HEK293 (cell line): ENCODE results near the gene PFKL.

Source experiments
- GLI4 ChIP-seq: fragments of 450-650 bp; formaldehyde crosslinking; IDR thresholded peaks from 2 replicates; pipeline ENCODE4 v1.5.1; 2016; ENCODE audit warnings: missing biosample characterization, missing genetic modification characterization
- WT1 ChIP-seq: fragments of 450-650 bp; formaldehyde crosslinking; IDR thresholded peaks from 2 replicates; pipeline ENCODE4 v1.5.1; 2016; ENCODE audit warnings: missing biosample characterization, missing genetic modification characterization
- ZBTB17 ChIP-seq: fragments of 450-650 bp; formaldehyde crosslinking; IDR thresholded peaks from 2 replicates; pipeline ENCODE4 v1.5.1; 2016; ENCODE audit warnings: missing biosample characterization, missing genetic modification characterization
- ZFP69B ChIP-seq: fragments of 450-650 bp; formaldehyde crosslinking; IDR thresholded peaks from 2 replicates; pipeline ENCODE4 v1.5.1; 2016; ENCODE audit warnings: missing biosample characterization, missing genetic modification characterization
- ZNF121 ChIP-seq: fragments of 450-650 bp; formaldehyde crosslinking; IDR thresholded peaks from 2 replicates; pipeline ENCODE4 v1.5.1; 2016; ENCODE audit warnings: missing biosample characterization, missing genetic modification characterization
- ZNF140 ChIP-seq: fragments of 450-650 bp; formaldehyde crosslinking; IDR thresholded peaks from 2 replicates; pipeline ENCODE4 v1.5.1; 2016; ENCODE audit warnings: missing biosample characterization, missing genetic modification characterization
- ZNF157 ChIP-seq: fragments of 450-650 bp; formaldehyde crosslinking; IDR thresholded peaks from 2 replicates; pipeline ENCODE4 v1.5.1; 2016; ENCODE audit warnings: missing biosample characterization, missing genetic modification characterization
- ZNF202 ChIP-seq: fragments of 450-650 bp; formaldehyde crosslinking; IDR thresholded peaks from 2 replicates; pipeline ENCODE4 v1.5.1; 2016; ENCODE audit warnings: missing biosample characterization, missing genetic modification characterization, borderline replicate concordance
- ZNF266 ChIP-seq: fragments of 450-650 bp; formaldehyde crosslinking; IDR thresholded peaks from 2 replicates; pipeline ENCODE4 v1.5.1; 2016; ENCODE audit warnings: missing biosample characterization, missing genetic modification characterization, low read depth
- ZNF335 ChIP-seq: fragments of 450-650 bp; formaldehyde crosslinking; conservative IDR thresholded peaks from 2 replicates; pipeline ENCODE4 v1.5.1; 2016; ENCODE audit warnings: missing biosample characterization, missing genetic modification characterization
- ZNF350 ChIP-seq: fragments of 450-650 bp; formaldehyde crosslinking; IDR thresholded peaks from 2 replicates; pipeline ENCODE4 v1.5.0; 2017; ENCODE audit warnings: missing biosample characterization, mild to moderate bottlenecking, missing genetic modification characterization
- ZNF366 ChIP-seq: fragments of 450-650 bp; formaldehyde crosslinking; conservative IDR thresholded peaks from 2 replicates; pipeline ENCODE4 v1.5.1; 2016; ENCODE audit warnings: missing biosample characterization, missing genetic modification characterization
- ZNF394 ChIP-seq: fragments of 450-650 bp; formaldehyde crosslinking; IDR thresholded peaks from 2 replicates; pipeline ENCODE4 v1.5.1; 2016; ENCODE audit warnings: missing biosample characterization, missing genetic modification characterization, mild to moderate bottlenecking, moderate library complexity, borderline replicate concordance
- ZNF514 ChIP-seq: fragments of 450-650 bp; formaldehyde crosslinking; IDR thresholded peaks from 2 replicates; pipeline ENCODE4 v1.5.1; 2016; ENCODE audit warnings: missing biosample characterization, missing genetic modification characterization
- ZNF629 ChIP-seq: fragments of 450-650 bp; formaldehyde crosslinking; IDR thresholded peaks from 2 replicates; pipeline ENCODE4 v1.5.1; 2017; ENCODE audit warnings: missing biosample characterization, missing genetic modification characterization
- ZNF670 ChIP-seq: fragments of 450-650 bp; formaldehyde crosslinking; IDR thresholded peaks from 2 replicates; pipeline ENCODE4 v1.5.1; 2016; ENCODE audit warnings: missing biosample characterization, missing genetic modification characterization, low read depth
- ZNF76 ChIP-seq: fragments of 450-650 bp; formaldehyde crosslinking; IDR thresholded peaks from 2 replicates; pipeline ENCODE4; 2016; ENCODE audit warnings: low read depth, missing biosample characterization, missing genetic modification characterization, borderline replicate concordance
- ZNF791 ChIP-seq: fragments of 450-650 bp; formaldehyde crosslinking; IDR thresholded peaks from 2 replicates; pipeline ENCODE4 v1.5.1; 2016; ENCODE audit warnings: missing biosample characterization, missing genetic modification characterization
- TF ChIP-seq, protein P1 (sequence below): fragments of 450-650 bp; formaldehyde crosslinking; IDR thresholded peaks from 2 replicates; pipeline ENCODE4 v1.5.1; 2016; ENCODE audit warnings: missing biosample characterization, missing genetic modification characterization, borderline replicate concordance
- TF ChIP-seq, protein P2 (sequence below): fragments of 450-650 bp; formaldehyde crosslinking; IDR thresholded peaks from 2 replicates; pipeline ENCODE4 v1.5.1; 2017; ENCODE audit warnings: missing biosample characterization, mild to moderate bottlenecking, missing genetic modification characterization, moderate library complexity
- TF ChIP-seq, protein P3 (sequence below): fragments of 450-650 bp; formaldehyde crosslinking; IDR thresholded peaks from 2 replicates; pipeline ENCODE4 v1.5.1; 2016; ENCODE audit warnings: missing biosample characterization, missing genetic modification characterization
- TF ChIP-seq, protein P4 (sequence below): fragments of 450-650 bp; formaldehyde crosslinking; conservative IDR thresholded peaks from 2 replicates; pipeline ENCODE4 v1.5.1; 2016; ENCODE audit warnings: low read depth, missing biosample characterization, missing genetic modification characterization

The PFKL gene

DNA sequence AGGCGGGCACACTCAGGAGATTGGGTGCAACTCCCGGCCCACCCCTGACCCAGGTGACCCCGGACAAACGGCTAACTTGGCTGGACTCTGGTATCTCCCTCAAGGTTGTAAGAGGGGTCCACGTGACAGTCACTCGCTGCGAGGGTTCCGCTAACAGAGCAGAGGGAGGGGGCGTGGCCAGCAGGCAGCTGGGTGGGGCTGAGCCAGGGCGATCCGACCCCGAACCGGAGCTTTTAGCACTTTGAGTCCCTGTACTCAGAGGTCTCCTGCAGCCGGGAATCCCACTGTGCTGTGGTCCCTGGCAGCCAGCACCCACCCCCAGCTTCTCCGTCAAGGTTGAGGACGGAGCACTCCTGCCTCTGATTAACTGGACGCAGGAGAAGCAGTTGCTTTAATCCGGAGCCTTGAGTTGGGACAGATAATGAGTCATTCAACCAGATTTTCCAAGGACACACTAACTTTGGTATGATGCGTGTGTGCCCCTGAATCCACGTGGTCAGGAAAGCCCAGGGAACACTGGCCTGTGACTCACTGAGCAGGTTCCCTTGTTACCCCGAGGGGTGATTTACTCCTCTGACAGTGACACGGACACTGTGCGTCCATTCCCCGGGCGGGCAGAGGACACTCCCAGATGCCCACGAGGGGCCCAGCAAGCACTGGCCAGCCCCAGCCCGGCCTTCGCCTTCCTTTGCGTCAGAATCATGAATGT, 70.3 kb downstream of the PFKL start (continued):
- TF ChIP-seq, protein P1, sequence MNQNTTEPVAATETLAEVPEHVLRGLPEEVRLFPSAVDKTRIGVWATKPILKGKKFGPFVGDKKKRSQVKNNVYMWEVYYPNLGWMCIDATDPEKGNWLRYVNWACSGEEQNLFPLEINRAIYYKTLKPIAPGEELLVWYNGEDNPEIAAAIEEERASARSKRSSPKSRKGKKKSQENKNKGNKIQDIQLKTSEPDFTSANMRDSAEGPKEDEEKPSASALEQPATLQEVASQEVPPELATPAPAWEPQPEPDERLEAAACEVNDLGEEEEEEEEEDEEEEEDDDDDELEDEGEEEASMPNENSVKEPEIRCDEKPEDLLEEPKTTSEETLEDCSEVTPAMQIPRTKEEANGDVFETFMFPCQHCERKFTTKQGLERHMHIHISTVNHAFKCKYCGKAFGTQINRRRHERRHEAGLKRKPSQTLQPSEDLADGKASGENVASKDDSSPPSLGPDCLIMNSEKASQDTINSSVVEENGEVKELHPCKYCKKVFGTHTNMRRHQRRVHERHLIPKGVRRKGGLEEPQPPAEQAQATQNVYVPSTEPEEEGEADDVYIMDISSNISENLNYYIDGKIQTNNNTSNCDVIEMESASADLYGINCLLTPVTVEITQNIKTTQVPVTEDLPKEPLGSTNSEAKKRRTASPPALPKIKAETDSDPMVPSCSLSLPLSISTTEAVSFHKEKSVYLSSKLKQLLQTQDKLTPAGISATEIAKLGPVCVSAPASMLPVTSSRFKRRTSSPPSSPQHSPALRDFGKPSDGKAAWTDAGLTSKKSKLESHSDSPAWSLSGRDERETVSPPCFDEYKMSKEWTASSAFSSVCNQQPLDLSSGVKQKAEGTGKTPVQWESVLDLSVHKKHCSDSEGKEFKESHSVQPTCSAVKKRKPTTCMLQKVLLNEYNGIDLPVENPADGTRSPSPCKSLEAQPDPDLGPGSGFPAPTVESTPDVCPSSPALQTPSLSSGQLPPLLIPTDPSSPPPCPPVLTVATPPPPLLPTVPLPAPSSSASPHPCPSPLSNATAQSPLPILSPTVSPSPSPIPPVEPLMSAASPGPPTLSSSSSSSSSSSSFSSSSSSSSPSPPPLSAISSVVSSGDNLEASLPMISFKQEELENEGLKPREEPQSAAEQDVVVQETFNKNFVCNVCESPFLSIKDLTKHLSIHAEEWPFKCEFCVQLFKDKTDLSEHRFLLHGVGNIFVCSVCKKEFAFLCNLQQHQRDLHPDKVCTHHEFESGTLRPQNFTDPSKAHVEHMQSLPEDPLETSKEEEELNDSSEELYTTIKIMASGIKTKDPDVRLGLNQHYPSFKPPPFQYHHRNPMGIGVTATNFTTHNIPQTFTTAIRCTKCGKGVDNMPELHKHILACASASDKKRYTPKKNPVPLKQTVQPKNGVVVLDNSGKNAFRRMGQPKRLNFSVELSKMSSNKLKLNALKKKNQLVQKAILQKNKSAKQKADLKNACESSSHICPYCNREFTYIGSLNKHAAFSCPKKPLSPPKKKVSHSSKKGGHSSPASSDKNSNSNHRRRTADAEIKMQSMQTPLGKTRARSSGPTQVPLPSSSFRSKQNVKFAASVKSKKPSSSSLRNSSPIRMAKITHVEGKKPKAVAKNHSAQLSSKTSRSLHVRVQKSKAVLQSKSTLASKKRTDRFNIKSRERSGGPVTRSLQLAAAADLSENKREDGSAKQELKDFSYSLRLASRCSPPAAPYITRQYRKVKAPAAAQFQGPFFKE (tag by site-specific recombination): no peak
- TF ChIP-seq ZNF140 (tag by site-specific recombination) (no peak), ZNF202 (tag by site-specific recombination) (no peak), ZNF350 (no peak), ZNF366 (tag by site-specific recombination) (no peak), ZNF791 (tag by site-specific recombination) (no peak), ZNF629 (tag by site-specific recombination) (peak; percentile 62), ZNF394 (peak; percentile 78; the same call in 1 of the 2 replicates), ZNF76 (tag by site-specific recombination) (0 out of 2 replicates have a peak, but pooled peaks have one; percentile 17), ZFP69B (tag by site-specific recombination) (peak; percentile 26), ZBTB17 (tag by site-specific recombination) (peak; percentile 94), ZNF335 (no peak), WT1 (peak; percentile 13; the same call in 1 of the 2 replicates), ZNF670 (no peak), ZNF514 (no peak), ZNF266 (no peak), ZNF121 (tag by site-specific recombination) (no peak), GLI4 (tag by site-specific recombination) (no peak), ZNF157 (tag by site-specific recombination) (no peak)
- TF ChIP-seq, protein P2, sequence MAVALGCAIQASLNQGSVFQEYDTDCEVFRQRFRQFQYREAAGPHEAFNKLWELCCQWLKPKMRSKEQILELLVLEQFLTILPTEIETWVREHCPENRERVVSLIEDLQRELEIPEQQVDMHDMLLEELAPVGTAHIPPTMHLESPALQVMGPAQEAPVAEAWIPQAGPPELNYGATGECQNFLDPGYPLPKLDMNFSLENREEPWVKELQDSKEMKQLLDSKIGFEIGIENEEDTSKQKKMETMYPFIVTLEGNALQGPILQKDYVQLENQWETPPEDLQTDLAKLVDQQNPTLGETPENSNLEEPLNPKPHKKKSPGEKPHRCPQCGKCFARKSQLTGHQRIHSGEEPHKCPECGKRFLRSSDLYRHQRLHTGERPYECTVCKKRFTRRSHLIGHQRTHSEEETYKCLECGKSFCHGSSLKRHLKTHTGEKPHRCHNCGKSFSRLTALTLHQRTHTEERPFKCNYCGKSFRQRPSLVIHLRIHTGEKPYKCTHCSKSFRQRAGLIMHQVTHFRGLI: no peak
- TF ChIP-seq, protein P3, sequence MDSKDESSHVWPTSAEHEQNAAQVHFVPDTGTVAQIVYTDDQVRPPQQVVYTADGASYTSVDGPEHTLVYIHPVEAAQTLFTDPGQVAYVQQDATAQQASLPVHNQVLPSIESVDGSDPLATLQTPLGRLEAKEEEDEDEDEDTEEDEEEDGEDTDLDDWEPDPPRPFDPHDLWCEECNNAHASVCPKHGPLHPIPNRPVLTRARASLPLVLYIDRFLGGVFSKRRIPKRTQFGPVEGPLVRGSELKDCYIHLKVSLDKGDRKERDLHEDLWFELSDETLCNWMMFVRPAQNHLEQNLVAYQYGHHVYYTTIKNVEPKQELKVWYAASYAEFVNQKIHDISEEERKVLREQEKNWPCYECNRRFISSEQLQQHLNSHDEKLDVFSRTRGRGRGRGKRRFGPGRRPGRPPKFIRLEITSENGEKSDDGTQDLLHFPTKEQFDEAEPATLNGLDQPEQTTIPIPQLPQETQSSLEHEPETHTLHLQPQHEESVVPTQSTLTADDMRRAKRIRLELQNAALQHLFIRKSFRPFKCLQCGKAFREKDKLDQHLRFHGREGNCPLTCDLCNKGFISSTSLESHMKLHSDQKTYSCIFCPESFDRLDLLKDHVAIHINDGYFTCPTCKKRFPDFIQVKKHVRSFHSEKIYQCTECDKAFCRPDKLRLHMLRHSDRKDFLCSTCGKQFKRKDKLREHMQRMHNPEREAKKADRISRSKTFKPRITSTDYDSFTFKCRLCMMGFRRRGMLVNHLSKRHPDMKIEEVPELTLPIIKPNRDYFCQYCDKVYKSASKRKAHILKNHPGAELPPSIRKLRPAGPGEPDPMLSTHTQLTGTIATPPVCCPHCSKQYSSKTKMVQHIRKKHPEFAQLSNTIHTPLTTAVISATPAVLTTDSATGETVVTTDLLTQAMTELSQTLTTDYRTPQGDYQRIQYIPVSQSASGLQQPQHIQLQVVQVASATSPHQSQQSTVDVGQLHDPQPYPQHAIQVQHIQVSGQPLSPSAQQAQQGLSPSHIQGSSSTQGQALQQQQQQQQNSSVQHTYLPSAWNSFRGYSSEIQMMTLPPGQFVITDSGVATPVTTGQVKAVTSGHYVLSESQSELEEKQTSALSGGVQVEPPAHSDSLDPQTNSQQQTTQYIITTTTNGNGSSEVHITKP (tag by site-specific recombination): peak; percentile 85
- TF ChIP-seq, protein P4, sequence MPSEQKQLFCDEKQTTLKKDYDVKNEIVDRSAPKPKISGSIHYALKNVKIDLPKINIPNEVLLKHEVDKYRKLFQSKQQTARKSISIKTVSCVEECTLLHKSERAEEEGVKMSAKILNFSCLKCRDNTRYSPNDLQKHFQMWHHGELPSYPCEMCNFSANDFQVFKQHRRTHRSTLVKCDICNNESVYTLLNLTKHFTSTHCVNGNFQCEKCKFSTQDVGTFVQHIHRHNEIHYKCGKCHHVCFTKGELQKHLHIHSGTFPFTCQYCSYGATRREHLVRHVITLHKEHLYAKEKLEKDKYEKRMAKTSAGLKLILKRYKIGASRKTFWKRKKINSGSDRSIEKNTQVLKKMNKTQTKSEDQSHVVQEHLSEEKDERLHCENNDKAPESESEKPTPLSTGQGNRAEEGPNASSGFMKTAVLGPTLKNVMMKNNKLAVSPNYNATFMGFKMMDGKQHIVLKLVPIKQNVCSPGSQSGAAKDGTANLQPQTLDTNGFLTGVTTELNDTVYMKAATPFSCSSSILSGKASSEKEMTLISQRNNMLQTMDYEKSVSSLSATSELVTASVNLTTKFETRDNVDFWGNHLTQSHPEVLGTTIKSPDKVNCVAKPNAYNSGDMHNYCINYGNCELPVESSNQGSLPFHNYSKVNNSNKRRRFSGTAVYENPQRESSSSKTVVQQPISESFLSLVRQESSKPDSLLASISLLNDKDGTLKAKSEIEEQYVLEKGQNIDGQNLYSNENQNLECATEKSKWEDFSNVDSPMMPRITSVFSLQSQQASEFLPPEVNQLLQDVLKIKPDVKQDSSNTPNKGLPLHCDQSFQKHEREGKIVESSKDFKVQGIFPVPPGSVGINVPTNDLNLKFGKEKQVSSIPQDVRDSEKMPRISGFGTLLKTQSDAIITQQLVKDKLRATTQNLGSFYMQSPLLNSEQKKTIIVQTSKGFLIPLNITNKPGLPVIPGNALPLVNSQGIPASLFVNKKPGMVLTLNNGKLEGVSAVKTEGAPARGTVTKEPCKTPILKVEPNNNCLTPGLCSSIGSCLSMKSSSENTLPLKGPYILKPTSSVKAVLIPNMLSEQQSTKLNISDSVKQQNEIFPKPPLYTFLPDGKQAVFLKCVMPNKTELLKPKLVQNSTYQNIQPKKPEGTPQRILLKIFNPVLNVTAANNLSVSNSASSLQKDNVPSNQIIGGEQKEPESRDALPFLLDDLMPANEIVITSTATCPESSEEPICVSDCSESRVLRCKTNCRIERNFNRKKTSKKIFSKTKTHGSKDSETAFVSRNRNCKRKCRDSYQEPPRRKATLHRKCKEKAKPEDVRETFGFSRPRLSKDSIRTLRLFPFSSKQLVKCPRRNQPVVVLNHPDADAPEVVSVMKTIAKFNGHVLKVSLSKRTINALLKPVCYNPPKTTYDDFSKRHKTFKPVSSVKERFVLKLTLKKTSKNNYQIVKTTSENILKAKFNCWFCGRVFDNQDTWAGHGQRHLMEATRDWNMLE (tag by site-specific recombination): no peak
